ENCODE measurements around the gene TOMM70.
"Not testable (repeated sequence)": the region's sequence is repeated elsewhere in the genome, so short reads cannot be mapped to it uniquely, and the experiment has no call there.

Gene TOMM70

DNA sequence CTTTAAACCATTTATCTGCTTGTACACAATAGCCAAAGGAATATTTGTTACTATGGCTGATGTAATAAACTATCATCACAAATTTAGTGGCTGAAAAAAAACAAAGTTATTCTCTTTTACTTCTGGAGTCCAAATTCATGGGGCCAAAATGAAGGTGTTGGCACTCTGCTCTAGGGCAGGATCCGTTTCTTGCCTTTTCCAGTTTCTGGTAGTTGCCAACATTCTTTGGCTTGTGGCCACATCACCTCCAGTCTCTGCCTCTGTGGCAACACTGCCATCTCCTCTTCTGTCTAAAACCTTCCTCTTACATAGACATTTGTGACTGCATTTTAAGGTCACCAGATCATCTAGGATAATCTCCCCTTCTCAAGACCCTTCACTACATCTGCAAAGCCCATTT lies 39.0 kb downstream of the TOMM70 start:
- Histone ChIP-seq H3K9me3 (ENCODE audit: control insufficient read depth, insufficient read depth, low read depth, low read length) (peaks cover 6% of the 10 kb centered on the region), H3K36me3 (ENCODE audit: control insufficient read depth, insufficient read depth, low read length) (peaks cover 57% of the 10 kb centered on the region), H3K4me3 (ENCODE audit: low read depth, low read length) (no peak overlapping the region), H3K27me3 (ENCODE audit: control insufficient read depth, insufficient read depth, low read length) (no peaks in the 10 kb centered on the region), H3K9ac (ENCODE audit: low read length) (no peak overlapping the region), H3K27ac (ENCODE audit: low read depth, low read length) (no peak overlapping the region), H3K4me1 (ENCODE audit: control insufficient read depth, insufficient read depth, low read length) (no peaks in the 10 kb centered on the region)

DNA sequence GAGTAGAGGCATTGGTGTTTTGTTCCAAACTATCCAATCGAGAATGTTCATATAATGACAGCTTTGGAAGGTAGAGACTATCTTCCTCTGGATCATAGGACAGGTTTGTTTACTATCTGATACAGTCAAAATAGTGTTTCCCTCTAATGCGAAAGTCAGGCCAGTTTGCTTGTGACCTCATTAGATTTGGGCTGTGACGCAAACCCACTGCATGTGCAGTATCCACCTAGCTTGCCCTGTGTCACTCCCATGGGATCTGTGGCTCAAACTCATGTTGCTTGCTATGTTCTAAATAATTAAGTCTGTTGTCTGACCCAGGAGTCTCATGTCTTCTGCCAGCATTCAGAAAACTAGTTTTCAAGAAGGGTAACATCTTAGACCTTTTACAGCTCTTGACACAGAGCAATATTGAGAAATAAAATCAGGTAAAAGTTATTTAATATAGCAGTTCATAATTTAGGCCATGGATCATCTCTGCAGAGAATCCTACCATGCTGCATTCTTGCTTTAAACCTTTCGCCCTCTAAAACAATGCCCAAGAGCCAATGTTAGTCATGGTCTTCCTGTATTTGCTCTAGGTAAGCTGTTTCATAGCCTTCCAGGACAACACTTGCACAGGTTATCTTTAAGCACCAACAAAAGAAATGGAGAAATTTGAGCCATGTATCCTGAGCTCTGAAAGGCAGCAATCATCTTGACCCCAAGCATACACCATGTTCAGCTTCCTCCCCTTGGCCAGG lies 40.0 kb downstream of the TOMM70 start:
- no peak overlapping the region for H3K9ac ChIP-seq (ENCODE audit: low read length)
- no peak overlapping the region for H3K27ac ChIP-seq (ENCODE audit: low read depth, low read length)
- peaks cover 51% of the 10 kb centered on the region for H3K36me3 ChIP-seq (ENCODE audit: control insufficient read depth, insufficient read depth, low read length)
- H3K27me3 ChIP-seq (ENCODE audit: control insufficient read depth, insufficient read depth, low read length), result no peaks in the 10 kb centered on the region
- no peaks in the 10 kb centered on the region for H3K4me1 ChIP-seq (ENCODE audit: control insufficient read depth, insufficient read depth, low read length)
- H3K4me3 ChIP-seq (ENCODE audit: low read depth, low read length), result no peak overlapping the region
- H3K9me3 ChIP-seq (ENCODE audit: control insufficient read depth, insufficient read depth, low read depth, low read length), result peaks cover 6% of the 10 kb centered on the region

GRCh38 chr3:100359035-100359434 lies 41.9 kb downstream of the TOMM70 start:
- Histone ChIP-seq H3K9ac (ENCODE audit: low read length) (no peak overlapping the region), H3K4me1 (ENCODE audit: control insufficient read depth, insufficient read depth, low read length) (no peaks in the 10 kb centered on the region), H3K4me3 (ENCODE audit: low read depth, low read length) (no peak overlapping the region), H3K36me3 (ENCODE audit: control insufficient read depth, insufficient read depth, low read length) (peaks cover 52% of the 10 kb centered on the region), H3K27ac (ENCODE audit: low read depth, low read length) (no peak overlapping the region), H3K27me3 (ENCODE audit: control insufficient read depth, insufficient read depth, low read length) (no peaks in the 10 kb centered on the region), H3K9me3 (ENCODE audit: control insufficient read depth, insufficient read depth, low read depth, low read length) (peaks cover 6% of the 10 kb centered on the region)

DNA sequence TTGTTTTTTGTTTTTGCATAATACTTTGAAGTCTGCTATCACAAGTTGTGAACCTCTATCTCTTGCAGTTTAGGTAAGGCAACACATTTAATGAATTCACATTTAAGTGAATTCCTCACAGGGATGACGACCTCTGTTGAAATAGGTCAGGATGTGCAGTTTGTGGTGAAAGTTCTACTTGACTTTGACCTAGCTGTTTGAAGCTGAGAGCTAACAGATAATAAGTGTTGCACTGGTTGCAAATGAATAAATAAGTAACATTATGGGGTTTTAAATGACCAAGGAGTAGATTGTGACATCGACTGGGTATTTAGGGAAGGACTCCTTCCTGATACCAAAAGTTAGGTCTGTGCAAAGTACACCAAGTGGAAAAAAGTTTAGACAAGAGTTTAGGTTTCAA lies 42.5 kb downstream of the TOMM70 start:
- H3K4me1 ChIP-seq (ENCODE audit: control insufficient read depth, insufficient read depth, low read length), result no peaks in the 10 kb centered on the region
- H3K27ac ChIP-seq (ENCODE audit: low read depth, low read length), result no peak overlapping the region
- no peak overlapping the region for H3K4me3 ChIP-seq (ENCODE audit: low read depth, low read length)
- no peak overlapping the region for H3K9ac ChIP-seq (ENCODE audit: low read length)
- H3K36me3 ChIP-seq (ENCODE audit: control insufficient read depth, insufficient read depth, low read length), result peaks cover 54% of the 10 kb centered on the region
- peaks cover 6% of the 10 kb centered on the region for H3K9me3 ChIP-seq (ENCODE audit: control insufficient read depth, insufficient read depth, low read depth, low read length)
- H3K27me3 ChIP-seq (ENCODE audit: control insufficient read depth, insufficient read depth, low read length), result no peaks in the 10 kb centered on the region

- no peaks in the 10 kb centered on the region for H3K9me3 ChIP-seq (ENCODE audit: control insufficient read depth, insufficient read depth, low read depth, low read length)
- peaks cover 50% of the 10 kb centered on the region for H3K36me3 ChIP-seq (ENCODE audit: control insufficient read depth, insufficient read depth, low read length)
- H3K4me1 ChIP-seq (ENCODE audit: control insufficient read depth, insufficient read depth, low read length), result no peaks in the 10 kb centered on the region
- no peaks in the 10 kb centered on the region for H3K27me3 ChIP-seq (ENCODE audit: control insufficient read depth, insufficient read depth, low read length)
- H3K9ac ChIP-seq (ENCODE audit: low read length), result no peak overlapping the region
- no peak overlapping the region for H3K4me3 ChIP-seq (ENCODE audit: low read depth, low read length)
- H3K27ac ChIP-seq (ENCODE audit: low read depth, low read length), result no peak overlapping the region
Measured at GRCh38 chr3:100354850-100355249, 46.0 kb downstream of the TOMM70 start.

- Histone ChIP-seq H3K4me1 (ENCODE audit: control insufficient read depth, insufficient read depth, low read length) (no peaks in the 10 kb centered on the region), H3K27me3 (ENCODE audit: control insufficient read depth, insufficient read depth, low read length) (no peaks in the 10 kb centered on the region), H3K9ac (ENCODE audit: low read length) (no peak overlapping the region), H3K9me3 (ENCODE audit: control insufficient read depth, insufficient read depth, low read depth, low read length) (no peaks in the 10 kb centered on the region), H3K27ac (ENCODE audit: low read depth, low read length) (no peak overlapping the region), H3K36me3 (ENCODE audit: control insufficient read depth, insufficient read depth, low read length) (peaks cover 68% of the 10 kb centered on the region), H3K4me3 (ENCODE audit: low read depth, low read length) (no peak overlapping the region)
Measured at GRCh38 chr3:100352296-100353231, 48.3 kb downstream of the TOMM70 start.

DNA sequence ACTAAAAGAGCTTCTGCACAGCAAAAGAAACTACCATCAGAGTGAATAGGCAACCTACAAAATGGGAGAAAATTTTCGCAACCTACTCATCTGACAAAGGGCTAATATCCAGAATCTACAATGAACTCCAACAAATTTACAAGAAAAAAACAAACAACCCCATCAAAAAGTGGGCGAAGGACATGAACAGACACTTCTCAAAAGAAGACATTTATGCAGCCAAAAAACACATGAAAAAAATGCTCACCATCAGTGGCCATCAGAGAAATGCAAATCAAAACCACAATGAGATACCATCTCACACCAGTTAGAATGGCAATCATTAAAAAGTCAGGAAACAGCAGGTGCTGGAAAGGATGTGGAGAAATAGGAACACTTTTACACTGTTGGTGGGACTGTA lies 49.1 kb downstream of the TOMM70 start:
- H3K4me1 ChIP-seq (ENCODE audit: control insufficient read depth, insufficient read depth, low read length); H3K9me3 ChIP-seq (ENCODE audit: control insufficient read depth, insufficient read depth, low read depth, low read length); H3K27ac ChIP-seq (ENCODE audit: low read depth, low read length); H3K27me3 ChIP-seq (ENCODE audit: control insufficient read depth, insufficient read depth, low read length); H3K9ac ChIP-seq (ENCODE audit: low read length); H3K4me3 ChIP-seq (ENCODE audit: low read depth, low read length): not testable (repeated sequence)
- peaks cover 73% of the 10 kb centered on the region for H3K36me3 ChIP-seq (ENCODE audit: control insufficient read depth, insufficient read depth, low read length)

- H3K4me1 ChIP-seq (ENCODE audit: control insufficient read depth, insufficient read depth, low read length), result no peaks in the 10 kb centered on the region
- H3K27ac ChIP-seq (ENCODE audit: low read depth, low read length), result no peak overlapping the region
- no peak overlapping the region for H3K4me3 ChIP-seq (ENCODE audit: low read depth, low read length)
- H3K9me3 ChIP-seq (ENCODE audit: control insufficient read depth, insufficient read depth, low read depth, low read length), result no peaks in the 10 kb centered on the region
- H3K27me3 ChIP-seq (ENCODE audit: control insufficient read depth, insufficient read depth, low read length), result no peaks in the 10 kb centered on the region
- H3K9ac ChIP-seq (ENCODE audit: low read length), result no peak overlapping the region
- peaks cover 64% of the 10 kb centered on the region for H3K36me3 ChIP-seq (ENCODE audit: control insufficient read depth, insufficient read depth, low read length)
Measured at GRCh38 chr3:100348727-100349126, 52.2 kb downstream of the TOMM70 start.

- no peak overlapping the region for H3K9ac ChIP-seq (ENCODE audit: low read length)
Measured at GRCh38 chr3:100340527-100340926, 60.4 kb downstream of the TOMM70 start.

DNA sequence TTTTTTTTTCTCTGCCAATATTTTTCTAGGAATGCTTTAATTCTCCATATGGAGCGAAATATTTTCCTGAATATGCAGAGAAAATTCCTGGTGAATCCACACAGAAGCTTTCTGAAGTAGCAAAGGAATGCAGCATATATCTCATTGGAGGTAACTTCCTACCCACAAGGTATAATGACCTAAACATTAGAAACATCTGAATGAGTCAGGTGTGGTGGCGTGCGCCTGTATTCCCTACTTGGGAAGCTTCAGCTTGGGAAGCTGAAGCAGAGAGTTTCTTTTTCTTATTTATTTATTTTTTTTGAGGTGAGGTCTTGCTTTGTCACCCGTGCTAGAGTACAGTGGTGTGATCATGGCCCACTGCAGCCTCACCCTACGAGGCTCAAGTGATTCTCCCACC lies 61.1 kb downstream of the TOMM70 start:
- H3K4me1 ChIP-seq (ENCODE audit: control insufficient read depth, insufficient read depth, low read length), result peaks cover 13% of the 10 kb centered on the region
- H3K36me3 ChIP-seq (ENCODE audit: control insufficient read depth, insufficient read depth, low read length), result peaks cover 36% of the 10 kb centered on the region
- H3K27me3 ChIP-seq (ENCODE audit: control insufficient read depth, insufficient read depth, low read length), result no peaks in the 10 kb centered on the region
- no peak overlapping the region for H3K27ac ChIP-seq (ENCODE audit: low read depth, low read length)
- H3K9me3 ChIP-seq (ENCODE audit: control insufficient read depth, insufficient read depth, low read depth, low read length), result no peaks in the 10 kb centered on the region
- H3K9ac ChIP-seq (ENCODE audit: low read length), result no peak overlapping the region
- no peak overlapping the region for H3K4me3 ChIP-seq (ENCODE audit: low read depth, low read length)

More at GRCh38 chr3:100340527-100340926, 60.4 kb downstream of the TOMM70 start:
- peaks cover 40% of the 10 kb centered on the region for H3K36me3 ChIP-seq (ENCODE audit: control insufficient read depth, insufficient read depth, low read length)
- no peaks in the 10 kb centered on the region for H3K9me3 ChIP-seq (ENCODE audit: control insufficient read depth, insufficient read depth, low read depth, low read length)
- H3K27ac ChIP-seq (ENCODE audit: low read depth, low read length), result no peak overlapping the region
- no peaks in the 10 kb centered on the region for H3K27me3 ChIP-seq (ENCODE audit: control insufficient read depth, insufficient read depth, low read length)
- peaks cover 6% of the 10 kb centered on the region for H3K4me1 ChIP-seq (ENCODE audit: control insufficient read depth, insufficient read depth, low read length)
- H3K4me3 ChIP-seq (ENCODE audit: low read depth, low read length), result no peak overlapping the region

GRCh38 chr3:100338911-100339310 lies 62.0 kb downstream of the TOMM70 start:
- Histone ChIP-seq H3K4me1 (ENCODE audit: control insufficient read depth, insufficient read depth, low read length) (peaks cover 13% of the 10 kb centered on the region), H3K27ac (ENCODE audit: low read depth, low read length) (no peak overlapping the region), H3K9me3 (ENCODE audit: control insufficient read depth, insufficient read depth, low read depth, low read length) (no peaks in the 10 kb centered on the region), H3K27me3 (ENCODE audit: control insufficient read depth, insufficient read depth, low read length) (no peaks in the 10 kb centered on the region), H3K9ac (ENCODE audit: low read length) (no peak overlapping the region), H3K4me3 (ENCODE audit: low read depth, low read length) (no peak overlapping the region), H3K36me3 (ENCODE audit: control insufficient read depth, insufficient read depth, low read length) (peaks cover 36% of the 10 kb centered on the region)
